HG03060 (cell line): ENCODE measurements around the gene STOML1.
"Not testable (repeated sequence)": the region's sequence is repeated elsewhere in the genome, so short reads cannot be mapped to it uniquely, and the experiment has no call there.

Experiments
- ATAC-seq: cut with Tn5 transposase; IDR thresholded peaks from one replicate; pipeline ENCODE4 v1.9.1; 2021; ENCODE audit warnings: low read depth, moderate number of reproducible peaks; ENCODE audit not compliant: unreplicated experiment

STOML1 gene

DNA sequence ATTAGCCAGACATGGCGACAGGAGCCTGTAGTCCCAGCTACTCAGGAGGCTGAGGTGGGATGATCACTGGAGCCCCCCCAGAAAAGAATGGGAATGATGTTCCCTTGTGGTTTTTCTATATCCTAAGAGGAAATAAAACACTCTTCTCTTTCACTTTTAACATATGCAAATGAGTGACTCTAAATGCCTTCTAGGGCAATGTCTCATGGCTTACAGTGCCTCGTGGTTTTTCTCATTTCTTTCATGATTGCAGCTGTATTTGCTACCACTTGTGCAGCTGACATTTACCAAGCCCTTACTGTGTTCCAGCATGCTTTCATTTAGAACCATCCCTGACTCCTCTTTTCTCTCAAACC is 26.4 kb downstream of the STOML1 start:
- ATAC-seq, result peak; percentile 56

DNA sequence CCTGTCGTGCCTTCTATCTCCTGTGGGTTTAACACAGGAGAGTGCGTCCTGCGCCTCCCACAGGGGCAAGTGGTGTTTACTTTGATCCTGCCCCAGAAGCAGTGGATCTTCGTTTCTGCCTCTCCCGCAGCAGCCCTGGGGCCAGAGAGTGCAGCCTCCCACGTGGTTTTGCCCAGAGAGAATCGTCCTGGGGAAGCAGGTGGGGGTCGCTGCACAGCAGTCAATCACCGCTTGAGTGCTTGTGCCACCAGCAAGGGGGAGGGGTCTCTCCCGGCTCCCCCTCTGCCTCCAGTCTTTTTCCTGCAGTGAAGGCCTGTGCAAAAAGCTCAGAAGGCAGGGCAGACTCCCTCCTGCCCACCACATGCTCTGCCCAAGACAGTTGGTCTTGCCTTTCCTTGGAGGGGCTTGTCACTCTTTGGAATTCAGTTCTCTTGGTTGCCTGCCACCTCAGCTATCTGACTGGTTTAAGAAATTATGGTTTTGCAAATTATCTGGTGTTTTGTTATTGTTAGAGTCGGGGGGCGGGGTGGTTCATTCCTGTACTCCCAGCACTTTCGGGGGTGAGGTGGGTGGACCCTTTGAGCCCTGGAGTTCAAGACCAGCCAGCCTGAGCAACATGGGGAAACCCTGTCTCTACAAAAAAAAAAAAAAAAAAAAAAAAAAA is 26.9 kb downstream of the STOML1 start:
- ATAC-seq, result no peak

DNA sequence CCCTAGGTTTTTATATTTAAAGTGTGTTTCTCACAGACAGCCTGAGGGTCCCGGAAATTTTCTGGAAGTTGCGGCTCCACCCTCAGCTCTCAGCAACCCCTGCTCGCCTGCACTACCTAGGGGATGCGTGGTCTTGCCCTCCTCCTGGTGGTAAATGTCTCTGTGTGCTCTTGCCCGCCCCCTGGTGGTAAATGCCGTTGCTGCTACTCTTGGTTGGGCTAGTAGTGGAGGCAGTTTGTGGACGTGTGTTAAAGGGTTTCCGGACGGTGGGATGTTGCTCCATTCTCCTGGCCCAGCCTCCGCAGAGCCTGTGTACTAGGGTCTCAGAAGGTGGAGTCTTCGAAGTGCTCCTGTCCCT is 27.4 kb downstream of the STOML1 start:
- no peak for ATAC-seq

DNA sequence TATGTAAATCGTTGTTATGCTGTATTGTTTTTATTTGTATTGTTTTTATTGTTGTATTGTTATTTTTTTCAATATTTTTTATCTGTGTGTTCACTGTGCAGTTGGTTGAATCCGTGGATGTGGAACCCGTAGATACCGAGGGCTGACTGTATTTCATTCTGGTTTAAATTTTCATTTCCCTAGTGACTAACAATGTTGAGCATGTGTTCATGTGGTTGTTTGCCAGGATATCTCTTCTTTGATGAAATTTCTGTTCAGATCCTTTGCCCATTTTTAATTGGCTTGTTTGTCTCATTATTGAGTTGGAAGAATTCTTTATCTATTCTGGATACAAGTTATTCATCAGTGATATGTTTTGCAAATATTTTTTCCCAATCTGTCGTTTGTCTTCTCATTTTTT is 29.7 kb downstream of the STOML1 start:
- no peak for ATAC-seq

DNA sequence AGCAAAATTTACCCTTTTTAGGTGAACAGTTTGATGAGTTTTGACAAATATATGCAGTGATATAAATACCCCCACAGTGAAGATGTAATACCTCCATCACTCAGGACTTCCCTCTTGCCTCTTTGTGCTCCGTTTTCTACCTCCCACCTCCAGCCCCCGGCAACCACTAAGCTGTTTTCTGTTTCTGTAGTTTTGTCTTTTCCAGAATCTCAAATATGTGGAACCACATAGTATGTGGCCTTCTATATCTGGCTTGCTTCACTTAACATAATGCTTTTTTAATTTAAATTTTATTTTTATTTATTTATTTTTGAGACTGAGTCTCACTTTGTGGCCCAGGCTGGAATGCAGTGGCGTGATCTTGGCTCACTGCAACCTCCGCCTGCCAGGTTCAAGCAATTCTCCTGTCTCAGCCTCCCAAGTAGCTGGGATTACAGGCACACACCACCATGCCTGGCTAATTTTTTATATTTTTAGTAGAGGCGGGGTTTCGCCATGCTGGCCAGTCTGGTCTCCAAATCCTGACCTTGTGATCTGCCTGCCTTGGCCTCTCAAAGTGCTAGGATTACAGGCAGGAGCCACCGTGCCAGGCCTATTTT is 31.5 kb downstream of the STOML1 start:
- not testable (repeated sequence) for ATAC-seq

DNA sequence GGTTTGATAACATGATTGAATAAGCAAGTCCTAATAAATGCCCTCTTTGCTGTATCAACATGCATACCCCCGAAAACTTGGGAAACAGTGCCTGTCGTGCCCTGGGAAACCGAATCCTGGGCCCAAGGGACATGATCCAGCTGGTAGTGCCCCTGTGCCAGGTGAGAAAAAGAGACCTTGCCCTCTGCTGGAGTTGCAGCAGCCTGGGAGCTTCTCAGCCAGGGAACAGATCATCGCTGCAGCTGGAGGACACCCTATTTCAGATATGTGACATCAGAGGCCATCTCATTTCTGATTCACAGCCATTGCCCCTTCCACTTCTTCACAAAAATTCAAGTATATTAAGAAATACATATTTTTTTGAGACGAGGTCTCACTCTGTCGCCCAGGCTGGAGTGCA is 32.3 kb downstream of the STOML1 start:
- ATAC-seq, result no peak

DNA sequence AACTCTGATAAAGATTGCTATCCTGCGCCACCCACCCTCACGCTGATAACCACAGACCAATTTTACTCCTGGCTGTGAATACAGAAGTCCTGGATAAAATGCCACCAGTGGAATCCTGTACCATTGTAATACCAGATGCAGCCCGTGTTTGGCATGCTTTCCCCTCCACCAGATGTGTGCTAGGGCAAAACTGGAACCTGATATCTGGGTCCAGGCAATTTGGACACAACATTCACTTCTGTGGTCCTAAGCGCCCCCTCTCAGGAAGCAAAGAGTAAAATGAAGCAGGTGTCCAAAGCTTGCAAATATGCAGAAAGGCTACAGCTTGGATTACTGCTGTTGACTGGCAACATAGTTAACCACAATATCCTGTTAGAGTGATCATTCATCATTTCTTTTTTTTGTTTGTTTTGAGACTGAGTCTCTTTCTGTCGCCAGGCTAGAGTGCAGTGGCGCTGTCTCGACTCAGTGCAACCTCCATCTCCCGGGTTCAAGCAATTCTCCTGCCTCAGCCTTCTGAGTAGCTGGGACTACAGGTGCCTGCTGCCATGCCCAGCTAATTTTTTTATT is 33.0 kb downstream of the STOML1 start:
- no peak for ATAC-seq

DNA sequence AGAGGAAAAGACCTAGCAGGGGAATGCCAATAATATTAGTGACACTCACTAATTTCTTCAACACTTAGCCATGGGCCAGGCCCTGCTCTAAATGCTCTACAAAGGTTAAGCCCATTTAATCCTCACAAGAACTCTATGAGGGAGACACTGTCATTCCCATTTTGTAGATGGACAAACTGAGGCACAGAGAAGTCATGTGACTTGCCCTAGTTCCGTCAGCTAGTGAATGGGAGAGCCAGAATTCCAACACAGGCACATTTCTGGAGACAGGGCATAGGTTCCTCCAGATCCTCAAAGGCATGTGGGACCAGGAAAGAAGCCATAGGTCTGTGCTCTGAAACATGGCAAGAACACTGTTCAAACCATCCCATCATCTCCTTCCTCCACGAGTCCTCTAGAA is 34.3 kb downstream of the STOML1 start:
- ATAC-seq, result no peak

DNA sequence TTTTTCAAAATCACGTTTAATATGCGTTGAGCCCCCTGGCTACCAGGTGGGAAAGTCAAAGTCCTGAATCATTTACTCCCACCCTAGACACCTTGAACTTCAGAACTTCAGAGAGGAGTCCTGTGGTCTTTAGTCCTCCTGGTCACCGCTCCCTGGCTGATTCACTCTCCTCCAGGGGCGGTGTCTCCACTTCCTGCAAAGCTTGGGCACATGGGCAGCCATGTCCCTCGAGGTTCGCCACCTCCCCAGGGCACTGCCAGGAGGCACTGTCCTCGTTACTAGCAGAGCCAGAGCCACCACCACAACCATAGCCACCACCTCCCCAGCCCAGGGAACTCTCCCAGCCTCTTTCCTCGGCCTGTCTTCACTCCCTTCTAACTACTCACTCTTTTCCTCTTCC is 34.8 kb downstream of the STOML1 start:
- no peak for ATAC-seq

DNA sequence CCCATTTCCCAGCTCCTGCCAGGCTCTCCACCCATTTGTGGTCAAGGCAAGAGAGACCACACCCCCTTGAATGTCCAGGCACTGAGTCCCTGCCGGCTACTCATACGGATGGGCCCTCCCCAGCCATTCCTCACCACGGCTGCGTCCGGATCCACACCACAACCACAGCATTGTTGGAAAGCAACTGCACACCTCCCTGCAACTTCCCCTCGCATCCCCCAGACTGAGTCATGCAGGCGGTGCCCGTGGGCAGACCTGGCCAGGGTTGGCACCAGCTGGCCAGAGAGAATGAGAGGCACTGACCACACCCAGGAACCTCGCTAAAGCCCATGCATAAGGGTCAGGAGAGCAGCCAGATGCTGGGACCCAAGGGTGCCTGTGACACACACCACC is 35.4 kb downstream of the STOML1 start:
- no peak for ATAC-seq

DNA sequence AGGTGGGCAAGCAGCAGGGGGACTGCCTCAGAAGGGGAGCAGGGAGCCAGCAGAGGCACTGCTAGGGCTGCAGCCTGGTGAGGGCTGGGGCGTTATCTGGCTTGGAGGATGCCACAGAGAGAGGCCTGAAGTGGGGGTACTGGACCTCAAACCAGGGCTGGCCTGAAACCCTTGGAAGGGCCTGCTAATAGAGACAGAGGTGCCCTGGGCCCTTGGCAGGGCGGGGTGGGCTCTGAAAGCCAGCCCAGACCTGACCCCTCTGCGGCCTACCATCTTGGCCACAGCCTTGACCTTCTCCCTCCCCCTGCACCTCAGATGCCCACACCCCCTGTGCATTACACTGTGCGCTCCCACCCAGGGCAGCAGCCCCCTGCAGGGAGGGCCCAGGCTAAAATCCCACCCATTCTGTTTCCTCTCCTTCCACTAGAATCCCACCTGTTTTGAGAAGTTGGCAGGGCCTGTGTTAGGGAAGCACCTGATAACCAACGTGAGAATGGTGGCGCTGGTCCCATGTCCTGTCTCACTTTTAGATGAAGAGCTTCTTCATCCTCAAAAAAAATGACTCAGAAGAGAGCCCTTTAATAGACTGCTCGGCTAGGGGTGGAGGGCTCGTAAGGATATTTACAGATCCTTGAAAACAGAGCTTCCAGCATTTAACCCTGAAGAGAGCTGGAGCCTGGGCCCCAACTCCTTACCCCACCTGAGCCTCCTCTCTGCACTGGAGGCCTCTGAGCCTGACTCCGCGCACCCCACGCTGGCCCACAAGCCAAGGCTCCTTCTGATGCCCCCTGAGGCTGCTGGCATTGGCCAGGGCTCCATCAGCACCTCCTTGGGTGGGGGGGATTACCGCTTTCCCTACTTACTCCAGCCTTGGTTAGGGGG is 36.0 kb downstream of the STOML1 start:
- no peak for ATAC-seq

DNA sequence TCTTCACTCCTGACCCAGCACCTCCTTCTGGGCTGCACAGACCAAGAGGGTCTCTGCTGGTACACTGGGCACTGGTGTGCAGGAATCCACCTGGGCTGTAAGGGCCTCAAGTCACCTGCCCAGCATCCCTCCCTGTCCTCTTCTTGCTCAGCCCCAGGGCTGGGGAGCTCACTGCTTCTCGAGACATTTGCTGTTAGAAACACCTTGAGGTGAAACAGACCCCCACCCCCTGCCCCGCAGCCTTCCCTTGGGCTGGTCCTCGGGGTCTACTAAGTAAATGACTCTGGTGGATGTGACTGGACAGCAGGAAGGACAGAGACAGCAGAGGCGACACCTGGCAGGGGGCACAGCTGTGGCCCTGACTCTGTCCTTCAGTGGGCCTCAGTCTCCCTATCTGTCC is 36.8 kb downstream of the STOML1 start:
- no peak for ATAC-seq

DNA sequence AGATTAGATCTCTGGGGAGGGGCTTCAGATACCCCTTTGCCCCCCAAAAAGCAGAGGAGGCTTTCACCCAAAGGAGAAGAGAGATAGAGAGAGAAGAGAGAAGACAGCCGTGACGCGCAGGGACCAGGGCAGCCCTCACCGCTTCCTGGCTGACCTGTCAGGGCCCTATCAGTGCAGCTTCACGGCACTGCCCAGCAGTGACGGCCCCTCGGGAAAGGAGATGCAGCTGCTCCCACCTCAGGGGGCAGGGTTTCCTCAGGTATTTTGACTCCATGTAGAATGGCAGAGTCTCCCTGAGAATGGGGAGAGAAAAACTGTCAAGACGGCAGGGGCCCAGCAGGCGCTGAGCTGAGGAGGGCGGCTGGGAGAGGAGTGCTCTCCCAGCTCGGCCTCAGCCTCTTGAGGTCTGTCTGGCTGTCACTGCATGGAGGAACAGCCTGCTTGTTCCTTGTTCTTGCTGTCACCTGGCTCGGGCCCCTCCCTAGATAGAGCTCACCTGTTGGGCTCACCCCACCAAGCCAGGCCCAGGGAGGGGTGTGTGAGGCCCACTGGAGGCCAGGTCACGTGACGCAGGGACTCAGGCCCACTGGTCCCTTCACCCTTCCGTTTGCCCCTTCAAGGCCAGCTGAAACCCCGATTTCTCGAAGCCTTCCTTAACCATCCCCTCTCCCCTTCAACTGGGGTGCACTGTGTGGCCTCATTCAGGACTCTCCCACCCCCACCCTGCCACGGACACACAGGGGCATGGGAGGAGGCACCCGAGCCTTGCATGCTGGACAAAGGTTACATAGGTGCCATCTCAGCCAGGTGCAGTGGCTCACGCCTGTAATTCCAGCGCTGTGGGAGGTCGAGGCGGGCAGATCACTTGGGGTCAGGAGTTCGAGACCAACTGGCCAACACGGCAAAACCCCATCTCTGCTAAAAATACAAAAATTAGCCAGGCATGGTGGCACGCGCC is 37.6 kb downstream of the STOML1 start:
- ATAC-seq, result no peak

DNA sequence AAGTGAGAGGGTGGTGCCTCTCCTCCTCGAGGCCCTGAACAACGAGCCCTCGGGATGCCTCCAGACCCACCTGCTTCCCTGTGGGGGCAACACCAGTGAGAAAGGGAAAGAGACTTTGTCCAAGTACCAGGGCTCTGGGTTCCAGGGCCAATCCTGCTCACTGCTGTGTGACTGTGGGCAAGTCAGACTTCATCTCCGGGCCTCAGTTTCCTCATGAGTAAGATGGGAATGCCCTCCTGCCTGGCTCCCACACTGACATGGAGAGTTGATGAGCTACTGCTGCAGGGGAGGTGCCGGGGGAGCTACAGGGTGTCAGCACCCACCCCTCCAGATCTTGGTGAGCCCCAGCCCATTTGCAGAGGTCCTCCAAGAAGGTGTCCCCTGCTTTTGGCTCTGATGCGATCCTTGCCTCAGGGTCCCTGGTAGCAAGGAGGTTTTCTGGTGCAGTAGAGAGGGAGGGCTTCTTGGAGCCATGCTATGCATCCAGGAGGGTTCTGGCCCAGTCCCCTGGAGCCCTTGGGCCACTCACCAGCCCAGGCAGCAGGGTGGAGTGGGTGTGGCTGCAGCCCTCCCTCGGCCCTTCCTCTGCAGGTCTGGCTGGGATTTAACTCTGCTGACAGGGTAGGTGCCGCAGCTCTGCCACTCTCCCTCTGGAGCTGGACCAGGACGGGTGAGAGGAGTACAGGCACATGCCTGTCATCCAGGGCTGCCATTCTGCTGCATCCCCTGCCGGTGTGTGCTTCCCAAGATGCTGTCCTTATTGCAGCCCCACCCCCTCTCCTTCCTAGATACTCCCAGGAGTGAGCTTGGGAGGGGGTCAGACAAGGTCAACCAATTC is 39.0 kb downstream of the STOML1 start:
- no peak for ATAC-seq

DNA sequence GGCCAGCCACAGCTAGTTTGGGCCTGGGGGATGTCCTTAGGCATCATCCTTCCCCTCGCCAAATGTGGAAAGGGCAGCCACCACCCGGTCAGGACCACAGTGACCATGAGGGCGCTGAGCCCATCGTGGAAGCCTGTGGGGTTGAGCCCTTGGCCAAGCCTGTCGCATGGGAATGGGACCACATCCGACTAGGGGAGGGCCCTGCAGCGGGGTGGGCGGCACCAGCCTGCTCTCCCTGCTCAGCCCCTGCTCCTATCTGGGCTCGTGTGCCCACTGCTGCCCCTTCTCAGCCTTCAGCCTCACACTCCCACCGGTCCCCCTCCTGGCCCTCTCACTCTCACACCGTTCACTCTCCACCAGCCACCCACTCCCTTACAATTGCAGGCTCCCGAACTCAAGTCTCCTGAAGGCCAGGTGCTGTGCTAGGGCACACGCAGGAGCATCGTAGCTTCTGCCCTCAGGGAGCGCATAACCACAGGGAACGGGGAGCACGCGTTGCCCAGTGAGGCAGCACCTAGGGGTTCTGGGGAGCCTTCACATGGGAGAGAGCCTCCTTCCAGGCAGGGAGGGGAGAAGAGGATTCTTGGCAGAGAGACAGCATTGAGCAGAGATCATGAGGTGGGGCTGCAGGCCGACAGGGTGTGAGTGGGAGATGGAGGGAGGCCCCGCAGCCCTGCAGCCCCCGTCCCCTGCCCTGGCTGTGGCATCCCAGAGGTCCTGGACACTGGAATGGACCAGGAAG is 39.8 kb downstream of the STOML1 start:
- no peak for ATAC-seq

DNA sequence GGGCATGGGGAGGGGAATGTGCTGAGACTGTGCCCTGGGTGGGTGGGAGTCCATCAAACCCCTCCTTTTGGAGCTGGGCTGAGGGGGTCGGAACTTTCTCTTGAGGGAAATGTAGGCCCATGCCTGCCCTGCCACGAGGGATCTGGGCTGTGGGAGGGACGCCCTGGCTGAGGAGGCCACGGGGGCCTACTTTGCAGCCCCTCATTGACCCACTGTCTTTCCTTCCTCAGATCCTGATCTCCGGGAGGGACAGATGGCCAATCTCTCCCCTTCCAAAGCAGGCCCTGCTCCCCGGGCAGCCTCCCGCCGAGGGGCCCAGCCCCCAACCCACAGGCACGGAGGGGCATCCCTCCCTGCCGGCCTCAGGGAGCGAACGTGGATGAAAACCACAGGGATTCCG is 40.5 kb downstream of the STOML1 start:
- ATAC-seq, result no peak

DNA sequence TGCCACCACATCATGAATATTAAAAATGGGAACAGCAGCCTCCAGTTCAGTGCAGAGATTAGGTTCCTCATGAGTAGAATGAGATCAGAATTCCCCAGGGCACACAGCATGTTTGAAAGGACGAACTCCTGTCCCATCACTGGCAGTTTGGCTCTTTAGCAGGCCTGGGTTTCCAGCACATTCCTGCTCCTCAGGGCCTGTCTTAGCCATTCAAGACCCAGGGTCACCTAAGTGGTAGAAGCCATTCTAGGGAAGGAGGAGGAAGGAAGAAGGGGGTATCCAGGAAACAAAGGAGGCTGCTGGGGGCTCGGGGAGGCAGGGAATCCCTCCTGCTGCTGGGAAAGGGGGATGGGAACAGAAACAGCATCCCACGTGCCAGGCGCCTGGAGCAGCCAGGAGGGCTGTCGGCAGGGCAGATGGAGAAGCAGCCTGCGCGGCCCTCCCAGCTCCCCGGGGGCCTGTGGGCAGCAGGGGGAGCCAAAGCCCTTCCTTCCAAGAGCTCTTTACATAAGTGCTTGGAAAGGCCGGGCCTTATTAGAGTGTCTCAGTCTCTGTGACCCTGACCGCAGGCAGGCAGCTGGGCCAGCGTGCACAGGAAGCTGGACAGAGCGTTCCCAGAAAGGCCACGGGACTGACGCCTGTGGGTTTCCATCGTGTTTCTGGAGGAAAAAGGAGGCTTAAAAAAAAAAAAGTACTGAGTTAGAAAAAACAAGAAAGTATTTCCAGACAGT is 41.1 kb downstream of the STOML1 start:
- ATAC-seq, result no peak

DNA sequence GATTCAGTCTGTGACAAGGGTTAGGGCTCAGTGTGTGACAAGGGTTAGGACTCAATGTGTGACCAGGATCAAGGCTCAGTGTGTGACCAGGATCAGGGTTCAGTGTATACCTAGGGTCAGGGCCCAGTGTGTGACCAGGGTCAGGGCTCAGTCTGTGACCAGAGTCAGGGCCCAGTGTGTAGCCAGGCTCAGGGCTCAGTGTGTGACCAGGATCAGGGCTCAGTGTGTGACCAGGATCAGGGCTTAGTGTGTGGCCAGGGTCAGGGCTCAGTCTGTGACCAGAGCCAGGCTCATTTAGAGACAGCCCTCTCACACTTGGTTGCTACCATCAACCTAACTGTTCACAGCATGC is 41.6 kb downstream of the STOML1 start:
- no peak for ATAC-seq
